ENCODE results near the gene DCST1. TPM values are rescaled to one million over a fixed set of nuclear protein-coding genes. Genes with fewer than 3 reads are reported as not detected.
"Not testable (repeated sequence)": the region's sequence is repeated elsewhere in the genome, so short reads cannot be mapped to it uniquely, and the experiment has no call there.

DCST1 gene
- total RNA-seq, 4 donors from 2014 or later = 0.21 to 3.5 (median 0.90) TPM; not detected in 1

GRCh38 chr1:154995301-154995983 lies 38.2 kb upstream of the DCST1 start:
- DNase-seq (ENCODE audit: low spot score in 2 of 2); H3K9me3 ChIP-seq; H3K27me3 ChIP-seq; H3K27ac ChIP-seq; H3K4me3 ChIP-seq: not testable (repeated sequence)
- H3K36me3 ChIP-seq = peaks cover 0 to 30% (median 0%) of the 10 kb centered on the region in 3 donors
- TF ChIP-seq CTCF (IDR thresholded peaks at IDR 0.05) = peak; percentile 11 to 41 (median 31)
- peaks cover 0 to 36% (median 13%) of the 10 kb centered on the region in 4 donors for H3K4me1 ChIP-seq
- WGBS, 2 donors = 54 to 59% methylated on average over 13 of the region's 13 CpGs

GRCh38 chr1:154996966-154997701 lies 36.5 kb upstream of the DCST1 start:
- peaks cover 0 to 15% (median 0%) of the 10 kb centered on the region in 3 donors for H3K36me3 ChIP-seq
- 78 to 84% methylated on average over 15 of the region's 15 CpGs for WGBS, 2 donors
- no peak overlapping the region for H3K4me3 ChIP-seq
- DNase-seq (ENCODE audit: low spot score in 2 of 2) = no peak
- no peaks in the 10 kb centered on the region for H3K9me3 ChIP-seq
- H3K27ac ChIP-seq = no peak overlapping the region
- no peak for TF ChIP-seq CTCF (IDR thresholded peaks at IDR 0.05)
- TF ChIP-seq POLR2A (IDR thresholded peaks at IDR 0.05) = no peak
- no peaks in the 10 kb centered on the region for H3K27me3 ChIP-seq
- peaks cover 0 to 36% (median 13%) of the 10 kb centered on the region in 4 donors for H3K4me1 ChIP-seq

GRCh38 chr1:154998201-154998780 lies 35.3 kb upstream of the DCST1 start:
- no peak for DNase-seq (ENCODE audit: low spot score in 2 of 2)

GRCh38 chr1:154998818-154999570 lies 34.6 kb upstream of the DCST1 start:
- Histone ChIP-seq H3K9me3 (no peaks in the 10 kb centered on the region), H3K27me3 (no peaks in the 10 kb centered on the region), H3K4me3 (peak overlapping the region; percentile 58 to 94 (median 78)), H3K36me3 (no peaks in the 10 kb centered on the region), H3K27ac (peak overlapping the region; percentile 88 to 99 (median 98)), H3K4me1 (peaks cover 0 to 38% (median 14%) of the 10 kb centered on the region in 4 donors)
- DNase-seq (ENCODE audit: low spot score in 2 of 2) = no peak
- peak in 1 of 2 donors; percentile 38 for TF ChIP-seq EP300 (IDR thresholded peaks at IDR 0.05)
- no peak for TF ChIP-seq POLR2A (IDR thresholded peaks at IDR 0.05)
- TF ChIP-seq CTCF (IDR thresholded peaks at IDR 0.05) = peak; percentile 66 to 87 (median 87)
- 15% methylated on average over 37 to 38 of the region's 40 CpGs for WGBS, 2 donors

More at GRCh38 chr1:154998201-154998780, 35.3 kb upstream of the DCST1 start:
- Histone ChIP-seq H3K36me3 (peaks cover 0 to 3% (median 0%) of the 10 kb centered on the region in 3 donors), H3K27me3 (no peaks in the 10 kb centered on the region), H3K4me1 (peaks cover 0 to 36% (median 13%) of the 10 kb centered on the region in 4 donors), H3K27ac (no peak overlapping the region), H3K9me3 (no peaks in the 10 kb centered on the region), H3K4me3 (no peak overlapping the region)
- TF ChIP-seq POLR2A (IDR thresholded peaks at IDR 0.05) (no peak), EP300 (IDR thresholded peaks at IDR 0.05) (no peak), CTCF (IDR thresholded peaks at IDR 0.05) (no peak)
- WGBS, 2 donors = 74 to 76% methylated on average over 16 of the region's 16 CpGs

Measured in tibial nerve (tissue), 4 donors.